ENCODE data around the gene ZWILCH. TPM values are rescaled to one million over a fixed set of nuclear protein-coding genes. Genes with fewer than 3 reads are reported as not detected.

Gene ZWILCH
- total and polyA plus RNA-seq, 2 of the 4 experiments (the other 2 are of a cell fraction) = 10.5 to 22.2 TPM

GRCh38 chr15:66594344-66594743 lies 89.2 kb downstream of the ZWILCH start:
- Histone ChIP-seq H4K20me1 (ENCODE audit: insufficient read depth, low read length) (no peaks in the 10 kb centered on the region), H4K8ac (ENCODE audit: low read depth in 2 of 2, low read length in 2 of 2) (no peak overlapping the region), H3K18ac (ENCODE audit: low read depth, low read length) (no peak overlapping the region), H3K14ac (replicated peaks; ENCODE audit: low read depth, low read length) (no peak overlapping the region), H4K5ac (ENCODE audit: low read depth, low read length) (no peak overlapping the region), H3K23ac (ENCODE audit: low read depth, low read length) (no peak overlapping the region), H3K4me1 (ENCODE audit: control insufficient read depth, insufficient read depth, low read length) (no peaks in the 10 kb centered on the region), H3K56ac (ENCODE audit: extremely low read depth, insufficient read depth, low read length) (no peak overlapping the region), H2BK120ac (ENCODE audit: low read depth, low read length) (no peak overlapping the region), H2AFZ (replicated peaks; ENCODE audit: low read length, poor library complexity) (no peak overlapping the region), H3K36me3 (ENCODE audit: control insufficient read depth, insufficient read depth, low read length) (no peaks in the 10 kb centered on the region), H3K4ac (ENCODE audit: low read depth, low read length) (no peak overlapping the region), H3K79me1 (ENCODE audit: low read depth in 1 of 2, low read length in 2 of 2) (no peaks in the 10 kb centered on the region), H3K9ac (ENCODE audit: low read depth, low read length) (no peak overlapping the region), H2BK15ac (ENCODE audit: low read depth, low read length) (no peak overlapping the region), H3K27me3 (ENCODE audit: control insufficient read depth, insufficient read depth, low read length) (peaks cover 18% of the 10 kb centered on the region), H2AK5ac (ENCODE audit: low read depth, low read length) (no peak overlapping the region), H3K9me3 (ENCODE audit: control insufficient read depth, insufficient read depth, low read length) (no peaks in the 10 kb centered on the region), H3K9me1 (ENCODE audit: insufficient read depth, low read length) (0 out of 2 replicates have a peak, but pooled peaks cover 3% of the 10 kb centered on the region), H3K27ac (ENCODE audit: insufficient read depth, low read length) (no peak overlapping the region), H2AK9ac (replicated peaks; ENCODE audit: low read depth, low read length, poor library complexity) (peak overlapping the region; percentile 25), H2BK5ac (ENCODE audit: low read depth, low read length, poor library complexity, severe bottlenecking) (no peak overlapping the region), H3K4me2 (ENCODE audit: low read depth, low read length) (no peak overlapping the region), H4K91ac (ENCODE audit: insufficient read depth, low read depth, low read length) (no peak overlapping the region), H3K4me3 (ENCODE audit: insufficient read depth, low read depth, low read length) (no peak overlapping the region), H2BK20ac (ENCODE audit: low read depth, low read length) (no peak overlapping the region)
- dilution Hi-C loops (cut with HindIII; ENCODE audit: low sequenced_read_pairs, unreplicated experiment) = no loop called here
- ChIA-PET CTCF (no interaction called here), POLR2A (ENCODE audit: unreplicated experiment) (no interaction called here)
- intact Hi-C loops (cut with micrococcal nuclease) = no loop called here
- in situ Hi-C loops (cut with MboI; ENCODE audit: low sequenced_read_pairs) = no loop called here
- ATAC-seq (ENCODE audit: low read depth) (0 out of 2 replicates have a peak, but pooled peaks have one; percentile 27), DNase-seq (no peak)
- BruUV-seq (replicated peaks) = no TSS peak
- TF ChIP-seq CTCF (conservative IDR thresholded peaks at IDR 0.05; ENCODE audit: low read depth, low read length) = 0 out of 2 replicates have a peak, but pooled peaks have one; percentile 8
- no peak for TF ChIP-seq RFX5 (IDR thresholded peaks at IDR 0.05; ENCODE audit: low read depth, low read length)
- 84% methylated on average over 10 of the region's 10 CpGs; no CpG with 5 or more reads in 1 of the 2 experiments for WGBS, 2 experiments (ENCODE audit: extremely low coverage in 2 of 2, insufficient read length in 1 of 2)
